ENCODE measurements around the gene TSSC4.

Gene TSSC4

GRCh38 chr11:2447951-2448650 is 47.6 kb downstream of the TSSC4 start:
- DNase-seq (ENCODE audit: low spot score): no peak

- DNase-seq (ENCODE audit: low spot score): no peak
These were observed 48.4 kb downstream of the TSSC4 start for GRCh38 chr11:2448661-2449547.

- DNase-seq (ENCODE audit: low spot score): no peak
These were observed 49.2 kb downstream of the TSSC4 start for GRCh38 chr11:2449548-2450320.

- no peak for DNase-seq (ENCODE audit: low spot score)
These were observed 49.9 kb downstream of the TSSC4 start for GRCh38 chr11:2450321-2451041.

- DNase-seq (ENCODE audit: low spot score): no peak
These were observed 50.8 kb downstream of the TSSC4 start for GRCh38 chr11:2451336-2451735.

- DNase-seq (ENCODE audit: low spot score): no peak
These were observed 51.4 kb downstream of the TSSC4 start for GRCh38 chr11:2451916-2452315.

GRCh38 chr11:2452321-2453012 is 51.9 kb downstream of the TSSC4 start:
- no peak for DNase-seq (ENCODE audit: low spot score)

GRCh38 chr11:2453436-2453835 is 52.9 kb downstream of the TSSC4 start:
- no peak for DNase-seq (ENCODE audit: low spot score)
